ENCODE data around the gene MYB. TPM values are rescaled to one million over a fixed set of nuclear protein-coding genes. Genes with fewer than 3 reads are reported as not detected.

Gene MYB
- total and polyA plus RNA-seq, 2 of the 8 experiments (the other 6 are each of a cell fraction or from before 2014, with no cell fraction given) = 4.0 to 7.6 TPM

- TF ChIP-seq KDM4A (IDR thresholded peaks at IDR 0.05; ENCODE audit: low read depth, low read length, severe bottlenecking) = no peak
- no peak for TF ChIP-seq BCL11A (IDR thresholded peaks at IDR 0.05; ENCODE audit: low read depth in 2 of 2, low read length in 2 of 2)
These were observed 35.9 kb upstream of the MYB start (continued) for GRCh38 chr6:135145063-135145800.

All from H1 (cell line).